Measurements from ENCODE around the gene XPR1.

Gene XPR1

DNA sequence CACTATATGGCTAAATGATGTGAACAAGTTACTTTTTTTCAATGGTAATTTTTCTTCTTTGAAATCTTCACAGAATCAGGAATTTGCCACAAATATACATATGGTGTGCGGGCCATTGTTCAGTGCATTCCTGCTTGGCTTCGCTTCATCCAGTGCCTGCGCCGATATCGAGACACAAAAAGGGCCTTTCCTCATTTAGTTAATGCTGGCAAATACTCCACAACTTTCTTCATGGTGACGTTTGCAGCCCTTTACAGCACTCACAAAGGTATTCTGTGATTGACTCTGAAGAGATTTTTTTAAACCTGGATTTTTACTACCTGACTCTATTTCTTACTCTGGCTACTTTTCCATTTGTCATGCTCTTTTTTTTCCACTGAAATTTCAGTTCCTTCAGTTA lies 204.6 kb downstream of the XPR1 start:
- DNase-seq = no peak
- Mint-ChIP-seq H3K36me3 (ENCODE audit: low read depth) (peaks cover 66% of the 10 kb centered on the region), H3K4me3 (no peak overlapping the region), H3K4me1 (peaks cover 13% of the 10 kb centered on the region), H3K27ac (no peak overlapping the region), H3K9me3 (peaks cover 37% of the 10 kb centered on the region), H3K27me3 (ENCODE audit: low read depth, poor library complexity) (no peaks in the 10 kb centered on the region)
- TF ChIP-seq, protein P1, sequence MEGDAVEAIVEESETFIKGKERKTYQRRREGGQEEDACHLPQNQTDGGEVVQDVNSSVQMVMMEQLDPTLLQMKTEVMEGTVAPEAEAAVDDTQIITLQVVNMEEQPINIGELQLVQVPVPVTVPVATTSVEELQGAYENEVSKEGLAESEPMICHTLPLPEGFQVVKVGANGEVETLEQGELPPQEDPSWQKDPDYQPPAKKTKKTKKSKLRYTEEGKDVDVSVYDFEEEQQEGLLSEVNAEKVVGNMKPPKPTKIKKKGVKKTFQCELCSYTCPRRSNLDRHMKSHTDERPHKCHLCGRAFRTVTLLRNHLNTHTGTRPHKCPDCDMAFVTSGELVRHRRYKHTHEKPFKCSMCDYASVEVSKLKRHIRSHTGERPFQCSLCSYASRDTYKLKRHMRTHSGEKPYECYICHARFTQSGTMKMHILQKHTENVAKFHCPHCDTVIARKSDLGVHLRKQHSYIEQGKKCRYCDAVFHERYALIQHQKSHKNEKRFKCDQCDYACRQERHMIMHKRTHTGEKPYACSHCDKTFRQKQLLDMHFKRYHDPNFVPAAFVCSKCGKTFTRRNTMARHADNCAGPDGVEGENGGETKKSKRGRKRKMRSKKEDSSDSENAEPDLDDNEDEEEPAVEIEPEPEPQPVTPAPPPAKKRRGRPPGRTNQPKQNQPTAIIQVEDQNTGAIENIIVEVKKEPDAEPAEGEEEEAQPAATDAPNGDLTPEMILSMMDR (IDR thresholded peaks at IDR 0.05) = no peak

- Mint-ChIP-seq H3K9me3 (peaks cover 31% of the 10 kb centered on the region), H3K27me3 (ENCODE audit: low read depth, poor library complexity) (no peaks in the 10 kb centered on the region), H3K36me3 (ENCODE audit: low read depth) (peaks cover 60% of the 10 kb centered on the region), H3K4me3 (no peak overlapping the region), H3K4me1 (peaks cover 17% of the 10 kb centered on the region), H3K27ac (peak overlapping the region; percentile 33)
- TF ChIP-seq, protein P1 (IDR thresholded peaks at IDR 0.05) = no peak
- no peak for DNase-seq
These were observed 205.2 kb downstream of the XPR1 start for GRCh38 chr1:180837020-180837419.

DNA sequence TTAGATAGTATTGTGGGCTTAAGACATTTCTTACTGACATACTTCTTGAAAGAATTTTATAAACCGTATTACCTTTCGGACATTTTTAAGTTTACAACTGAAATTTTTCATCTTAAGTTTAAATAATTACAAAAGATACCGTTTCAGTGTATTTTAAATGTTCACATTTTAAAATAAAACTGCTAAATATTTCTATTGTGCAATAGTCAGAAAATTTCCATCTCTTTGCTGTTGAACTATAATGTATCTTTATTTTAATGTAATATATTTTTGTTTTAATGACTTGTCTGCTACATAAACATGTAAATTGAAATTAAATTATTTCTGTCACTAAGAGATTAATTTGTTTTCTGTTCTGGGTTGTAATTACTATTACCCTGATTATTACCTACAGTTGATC lies 206.7 kb downstream of the XPR1 start:
- H3K27me3 Mint-ChIP-seq (ENCODE audit: low read depth, poor library complexity) = no peaks in the 10 kb centered on the region
- peaks cover 45% of the 10 kb centered on the region for H3K36me3 Mint-ChIP-seq (ENCODE audit: low read depth)
- H3K27ac Mint-ChIP-seq = no peak overlapping the region
- no peak overlapping the region for H3K4me3 Mint-ChIP-seq
- no peak for DNase-seq
- TF ChIP-seq, protein P1 (IDR thresholded peaks at IDR 0.05) = no peak
- peaks cover 26% of the 10 kb centered on the region for H3K4me1 Mint-ChIP-seq
- H3K9me3 Mint-ChIP-seq = peaks cover 16% of the 10 kb centered on the region

DNA sequence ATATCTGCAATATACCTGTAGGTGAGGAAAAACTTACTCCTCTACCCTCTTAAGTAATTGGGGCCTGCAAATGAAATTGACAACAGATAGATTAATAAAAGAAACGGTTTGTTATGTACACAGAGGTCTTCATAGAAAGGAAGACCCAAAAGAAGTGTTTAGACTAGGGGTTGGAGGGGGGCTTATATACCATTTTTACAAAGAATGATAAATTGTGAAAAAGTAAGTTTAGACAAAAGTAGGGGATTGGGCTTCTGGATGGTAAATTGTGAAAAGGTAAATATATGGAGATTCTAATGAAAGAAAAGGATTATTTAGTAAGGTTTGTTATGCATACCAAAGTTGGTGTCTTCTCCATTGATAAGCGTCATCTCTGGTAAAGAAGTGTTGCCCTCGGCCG lies 207.7 kb downstream of the XPR1 start:
- H3K4me3 Mint-ChIP-seq = no peak overlapping the region
- no peak overlapping the region for H3K27ac Mint-ChIP-seq
- H3K4me1 Mint-ChIP-seq = peaks cover 26% of the 10 kb centered on the region

DNA sequence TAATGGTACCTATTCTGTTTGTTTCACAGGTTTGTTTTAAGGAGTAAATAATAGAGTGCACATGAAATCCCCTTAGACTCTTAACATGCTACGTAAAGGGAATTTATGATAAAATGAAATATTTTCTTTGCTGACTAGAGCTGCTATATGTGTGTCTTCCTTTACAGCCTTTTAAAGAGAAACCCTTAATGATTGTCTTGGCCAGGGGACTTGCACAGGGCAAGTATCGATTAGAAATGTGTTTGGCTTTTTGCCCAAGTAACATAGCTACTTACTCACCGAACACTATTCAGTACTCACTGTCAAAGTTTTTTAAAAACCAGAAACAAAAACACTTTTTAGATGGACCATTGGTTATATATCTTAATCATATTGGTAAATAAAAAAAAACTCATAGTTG lies 209.6 kb downstream of the XPR1 start:
- Mint-ChIP-seq H3K27ac (peak overlapping the region; percentile 53), H3K4me3 (no peak overlapping the region), H3K27me3 (ENCODE audit: low read depth, poor library complexity) (no peaks in the 10 kb centered on the region), H3K9me3 (peaks cover 6% of the 10 kb centered on the region), H3K36me3 (ENCODE audit: low read depth) (peaks cover 19% of the 10 kb centered on the region), H3K4me1 (peaks cover 26% of the 10 kb centered on the region)
- TF ChIP-seq, protein P1 (IDR thresholded peaks at IDR 0.05) = no peak
- no peak for DNase-seq

More for the DNA sequence above, 207.7 kb downstream of the XPR1 start:
- Mint-ChIP-seq H3K36me3 (ENCODE audit: low read depth) (peaks cover 35% of the 10 kb centered on the region), H3K27me3 (ENCODE audit: low read depth, poor library complexity) (no peaks in the 10 kb centered on the region), H3K9me3 (peaks cover 8% of the 10 kb centered on the region)
- TF ChIP-seq, protein P1 (IDR thresholded peaks at IDR 0.05) = no peak
- no peak for DNase-seq

DNA sequence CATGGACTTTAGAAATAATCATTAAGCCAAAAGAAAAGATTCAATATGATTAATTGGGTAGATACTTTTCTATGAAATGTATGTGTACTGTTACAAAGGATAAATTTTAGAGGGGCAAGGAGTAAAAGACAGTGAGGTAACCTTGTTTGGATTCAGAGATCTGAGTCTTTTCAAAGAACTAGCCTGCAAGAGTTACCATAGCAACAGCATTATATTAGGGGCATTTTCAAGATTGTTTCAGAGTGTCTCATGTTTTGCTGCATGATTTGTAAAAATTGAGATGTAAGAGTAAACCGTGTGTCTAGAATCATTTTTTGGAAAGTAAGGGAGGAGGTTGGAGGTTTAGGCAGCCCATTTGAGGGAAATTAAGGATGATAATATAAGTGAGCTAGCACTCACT lies 210.2 kb downstream of the XPR1 start:
- H3K27me3 Mint-ChIP-seq (ENCODE audit: low read depth, poor library complexity) = no peaks in the 10 kb centered on the region
- peaks cover 13% of the 10 kb centered on the region for H3K36me3 Mint-ChIP-seq (ENCODE audit: low read depth)
- TF ChIP-seq, protein P1 (IDR thresholded peaks at IDR 0.05) = no peak
- no peak overlapping the region for H3K27ac Mint-ChIP-seq
- peaks cover 6% of the 10 kb centered on the region for H3K9me3 Mint-ChIP-seq
- H3K4me3 Mint-ChIP-seq = no peak overlapping the region
- no peak for DNase-seq
- peaks cover 22% of the 10 kb centered on the region for H3K4me1 Mint-ChIP-seq
